A549 (cell line): ENCODE measurements around the gene CYP26A1. TPM values are rescaled to one million over a fixed set of nuclear protein-coding genes. Genes with fewer than 3 reads are reported as not detected.

ENCODE experiments used
- ATAC-seq, 2 experiments: fragments of 200-7000 bp in 1 of 2; fragments of >200 bp in 1 of 2; cut with Nextera tagmentation in 1 of 2; cut with Tn5 transposase in 1 of 2; 3 replicates each; pipeline versions ENCODE4 v1.8.0 to v1.9.1; 2018 to 2020; ENCODE audit warnings: mild to moderate bottlenecking in 1 of 2, moderate library complexity in 1 of 2
- CTCF ChIA-PET: fragments of 300-600 bp; sonication (Branson Sonifier 250); formaldehyde crosslinking; extraction: SDS; loops from one replicate; lab custom pipeline; 2021; ENCODE audit warnings: antibody characterized with exemption, inconsistent platforms; lab: Yijun Ruan, JAX
- POLR2A ChIA-PET: fragments of 350-600 bp; formaldehyde crosslinking; extraction: SDS; loops from one replicate; lab custom pipeline; 2021; ENCODE audit warnings: antibody characterized with exemption, inconsistent platforms; lab: Yijun Ruan, JAX
- DNase-seq, 2 experiments: peaks; one replicate each; pipeline versions ENCODE4 v3.0.0 to v3.0.0-alpha.2; 2011 to 2016; ENCODE audit warnings: low read depth in 1 of 2, low spot score in 1 of 2
- FAIRE-seq: peaks from 2 replicates; lab custom pipeline; 2011; peaks lifted over from hg19 to GRCh38; lab: Jason Lieb, UNC
- H3K27ac ChIP-seq, 2 experiments: fragments of >200 bp; sonication (Bioruptor Twin); formaldehyde crosslinking; 3 replicates each; pipeline ENCODE4 v1.5.1; 2016 to 2017
- H3K4me1 ChIP-seq: fragments of >200 bp; sonication (Bioruptor Twin); formaldehyde crosslinking; 3 replicates; pipeline ENCODE4 v1.6.1; 2016
- H3K4me2 ChIP-seq: fragments of >200 bp; sonication (Bioruptor Twin); formaldehyde crosslinking; 3 replicates; pipeline ENCODE4 v1.6.1; 2016
- H3K4me3 ChIP-seq: fragments of >200 bp; sonication (Bioruptor Twin); formaldehyde crosslinking; 3 replicates; pipeline ENCODE4 v1.5.1; 2016
- H3K9me3 ChIP-seq: fragments of >200 bp; sonication (Bioruptor Twin); formaldehyde crosslinking; 3 replicates; pipeline ENCODE4 v1.6.1; 2016
- BHLHE40 ChIP-seq: IDR thresholded peaks from 2 replicates; pipeline ENCODE4 v1.6.1; 2012; ENCODE audit warnings: low read depth, low read length, inconsistent platforms
- CBX8 ChIP-seq: fragments of 200-600 bp; sonication (generic); IDR thresholded peaks from 2 replicates; pipeline ENCODE4 v1.6.1; 2016
- CEBPB ChIP-seq, 2 experiments: fragments of >200 bp in 1 of 2; sonication (Bioruptor Twin) in 1 of 2; formaldehyde crosslinking in 1 of 2; IDR thresholded peaks; 2 replicates each; pipeline ENCODE4 v1.6.1; 2012 to 2016
- CTCF ChIP-seq: fragments of >200 bp; sonication (Bioruptor Twin); formaldehyde crosslinking; IDR thresholded peaks from 3 replicates; pipeline ENCODE4 v1.5.1; 2016
- ESRRA ChIP-seq: fragments of 150-350 bp; IDR thresholded peaks from 2 replicates; pipeline ENCODE4 v1.6.1; 2014; ENCODE audit warnings: mild to moderate bottlenecking, low read length, borderline replicate concordance
- FOSB ChIP-seq: fragments of 250-450 bp; sonication (Bioruptor Pico); IDR thresholded peaks from 2 replicates; pipeline ENCODE4 v1.5.0; 2020; ENCODE audit warnings: mild to moderate bottlenecking, moderate library complexity
- GATA3 ChIP-seq: IDR thresholded peaks from 2 replicates; pipeline ENCODE4 v1.6.1; 2012; ENCODE audit warnings: borderline replicate concordance
- HES2 ChIP-seq: fragments of >200 bp; sonication (Bioruptor Twin); formaldehyde crosslinking; IDR thresholded peaks from 2 replicates; pipeline ENCODE4 v1.6.1; 2016
- HEYL ChIP-seq: fragments of 250-450 bp; sonication (Bioruptor Pico); IDR thresholded peaks from 2 replicates; pipeline ENCODE4 v1.8.0; 2021; ENCODE audit warnings: mild to moderate bottlenecking, moderate library complexity
- HOXB13 ChIP-seq: fragments of 250-450 bp; sonication (Bioruptor Pico); IDR thresholded peaks from 2 replicates; pipeline ENCODE4 v1.5.0; 2020; ENCODE audit warnings: low read depth, mild to moderate bottlenecking, moderate library complexity
- JUN ChIP-seq, 2 experiments: fragments of >200 bp; sonication (Bioruptor Twin); formaldehyde crosslinking; IDR thresholded peaks; 2 replicates in 1 of 2; 3 replicates in 1 of 2; pipeline ENCODE4 v1.6.1; 2016 to 2017
- MAFK ChIP-seq: fragments of 450-650 bp; IDR thresholded peaks from 2 replicates; pipeline ENCODE4 v1.6.1; 2014; ENCODE audit not compliant: partially characterized antibody
- MYC ChIP-seq: IDR thresholded peaks from 2 replicates; pipeline ENCODE4 v1.6.1; 2012; ENCODE audit warnings: mild to moderate bottlenecking, inconsistent platforms, low read length, improper control_type of control experiment, borderline replicate concordance
- NR3C1 ChIP-seq: fragments of >200 bp; sonication (Bioruptor Twin); formaldehyde crosslinking; IDR thresholded peaks from 3 replicates; pipeline ENCODE4 v1.6.1; 2017
- POLR2A ChIP-seq: IDR thresholded peaks from 2 replicates; pipeline ENCODE4 v1.6.1; 2012; ENCODE audit warnings: mild to moderate bottlenecking, low read length
- RAD21 ChIP-seq, 2 experiments: fragments of >200 bp in 1 of 2; sonication (Bioruptor Twin) in 1 of 2; formaldehyde crosslinking in 1 of 2; IDR thresholded peaks in 1 of 2; conservative IDR thresholded peaks in 1 of 2; 2 replicates in 1 of 2; 3 replicates in 1 of 2; pipeline ENCODE4 v1.6.1; 2012 to 2018; ENCODE audit warnings: inconsistent platforms in 1 of 2
- REST ChIP-seq: fragments of 200-600 bp; sonication (generic); IDR thresholded peaks from 2 replicates; pipeline ENCODE4 v1.6.1; 2016; ENCODE audit warnings: antibody characterized with exemption, mild to moderate bottlenecking, moderate library complexity
- RFX5 ChIP-seq: fragments of 450-650 bp; IDR thresholded peaks from 2 replicates; pipeline ENCODE4 v1.7.1; 2014; ENCODE audit warnings: antibody characterized with exemption, mild to moderate bottlenecking, moderate library complexity
- RNF2 ChIP-seq: fragments of 200-600 bp; sonication (generic); IDR thresholded peaks from 2 replicates; pipeline ENCODE4 v1.6.1; 2016; ENCODE audit warnings: low read depth, mild to moderate bottlenecking, antibody characterized with exemption, moderate library complexity, borderline replicate concordance
- SREBF2 ChIP-seq: fragments of 450-650 bp; IDR thresholded peaks from 2 replicates; pipeline ENCODE4 v1.6.1; 2014; ENCODE audit warnings: mild to moderate bottlenecking, moderate library complexity
- TP53 ChIP-seq: fragments of 250-450 bp; sonication (Bioruptor Pico); IDR thresholded peaks from 2 replicates; pipeline ENCODE4 v1.5.0; 2021; ENCODE audit warnings: mild to moderate bottlenecking, moderate library complexity
- WGBS: methylation state at CpG from one replicate; pipeline ENCODE4 v1.1.6; 2017; ENCODE audit errors: missing lambda C conversion rate; 5-methylcytosine and 5-hydroxymethylcytosine counted together
- polyA plus RNA-seq, 4 experiments: library from polyadenylated mRNA; depleted of rRNA in 3 of 4; stranded (reverse); fragments of >200 nt; fragmentation: RNase III in 1 of 4; extraction: RNeasy Plus Mini Kit Qiagen cat#74134 plus additional on column Dnase treatment in 1 of 4; gene quantifications; 2 replicates in 3 of 4; 3 replicates in 1 of 4; pipeline ENCODE4 v1.2.3, GENCODE V29; 2011 to 2017

The CYP26A1 gene
- polyA plus RNA-seq, 2 of the 4 experiments (the other 2 are of a cell fraction): 1.3 to 7.2 TPM

GRCh38 chr10:93070378-93071176, 3.1 kb upstream of the CYP26A1 start:
- no peak for TF ChIP-seq ESRRA
- TF ChIP-seq SREBF2: no peak
- no peak for TF ChIP-seq NR3C1
- TF ChIP-seq RFX5: no peak
- TF ChIP-seq HOXB13 (CRISPR knock-in tag): no peak
- no peak for TF ChIP-seq JUN (IDR thresholded peaks at IDR 0.05)
- no peak for TF ChIP-seq HEYL
- TF ChIP-seq TP53 (CRISPR knock-in tag): no peak
- no peak for FAIRE-seq

GRCh38 chr10:93071177-93071472, 2.6 kb upstream of the CYP26A1 start:
- no peak overlapping the region for H3K4me2 ChIP-seq
- WGBS: 91% methylated on average over 7 of the region's 7 CpGs
- FAIRE-seq: no peak
- no peak for ATAC-seq
- no peaks in the 10 kb centered on the region for H3K9me3 ChIP-seq
- no peak overlapping the region for H3K27ac ChIP-seq
- no peak overlapping the region for H3K4me3 ChIP-seq
- DNase-seq: no peak
- ChIA-PET POLR2A (no interaction called here), CTCF (interaction anchor here (0.9 to 2.8 kb wide), 6 partner anchors 9 to 305 kb away, joined by 3 to 13 read pairs (median 7); partner anchors contain the start of gene CYP26C1)
- no peak for TF ChIP-seq HEYL
- TF ChIP-seq MAFK: no peak
- TF ChIP-seq CTCF: no peak
- TF ChIP-seq TP53 (CRISPR knock-in tag): no peak
- TF ChIP-seq RAD21 (conservative IDR thresholded peaks at IDR 0.05 in 1 of 2, IDR thresholded peaks at IDR 0.05 in 1 of 2): no peak
- no peak for TF ChIP-seq HES2
- TF ChIP-seq RNF2: no peak
- no peak for TF ChIP-seq REST
- TF ChIP-seq POLR2A: no peak
- TF ChIP-seq CBX8: no peak
- TF ChIP-seq BHLHE40: no peak
- no peak for TF ChIP-seq FOSB (CRISPR knock-in tag)
- no peak for TF ChIP-seq SREBF2
- no peak for TF ChIP-seq JUN (IDR thresholded peaks at IDR 0.05)
- no peak for TF ChIP-seq CEBPB (IDR thresholded peaks at IDR 0.05)
- no peak for TF ChIP-seq MYC
- TF ChIP-seq GATA3: no peak
- H3K4me1 ChIP-seq: 0 out of 3 replicates have a peak, but pooled peaks cover 9% of the 10 kb centered on the region

More at GRCh38 chr10:93070378-93071176, 3.1 kb upstream of the CYP26A1 start:
- Histone ChIP-seq H3K4me3 (no peak overlapping the region), H3K27ac (no peak overlapping the region), H3K9me3 (no peaks in the 10 kb centered on the region), H3K4me2 (no peak overlapping the region), H3K4me1 (0 out of 3 replicates have a peak, but pooled peaks cover 9% of the 10 kb centered on the region)
- ATAC-seq (no peak), DNase-seq (no peak)
- ChIA-PET CTCF (interaction anchor here (0.7 to 4.3 kb wide), 11 partner anchors 8 to 305 kb away, joined by 3 to 21 read pairs (median 4); partner anchors contain the start of gene CYP26C1), POLR2A (no interaction called here)
- 70% methylated on average over 5 of the region's 5 CpGs for WGBS
